ENCODE results near the gene CRYBG1.
"Not testable (repeated sequence)": the region's sequence is repeated elsewhere in the genome, so short reads cannot be mapped to it uniquely, and the experiment has no call there.

The CRYBG1 gene

GRCh38 chr6:106558364-106558763, 197.8 kb downstream of the CRYBG1 start:
- no peak for DNase-seq

GRCh38 chr6:106559659-106560058, 199.1 kb downstream of the CRYBG1 start:
- not testable (repeated sequence) for DNase-seq

- DNase-seq, result peak; percentile 27
Measured at GRCh38 chr6:106560996-106561685, 200.6 kb downstream of the CRYBG1 start.

- no peak for DNase-seq
Measured at GRCh38 chr6:106561686-106562405, 201.3 kb downstream of the CRYBG1 start.

- DNase-seq, result no peak
Measured at GRCh38 chr6:106563614-106564013, 203.1 kb downstream of the CRYBG1 start.

- no peak for DNase-seq
Measured at GRCh38 chr6:106564476-106564875, 204.0 kb downstream of the CRYBG1 start.

GRCh38 chr6:106568530-106568929, 208.0 kb downstream of the CRYBG1 start:
- DNase-seq, result peak; percentile 11

GRCh38 chr6:106569428-106569827, 208.9 kb downstream of the CRYBG1 start:
- DNase-seq, result no peak

- DNase-seq, result no peak
Measured at GRCh38 chr6:106572436-106572835, 211.9 kb downstream of the CRYBG1 start.

- DNase-seq, result no peak
Measured at GRCh38 chr6:106572875-106573585, 212.5 kb downstream of the CRYBG1 start.

- DNase-seq, result peak; percentile 39
Measured at GRCh38 chr6:106574741-106575458, 214.4 kb downstream of the CRYBG1 start.

GRCh38 chr6:106579281-106579680, 218.8 kb downstream of the CRYBG1 start:
- DNase-seq, result no peak

- no peak for DNase-seq
Measured at GRCh38 chr6:106581468-106581867, 221.0 kb downstream of the CRYBG1 start.

GRCh38 chr6:106586815-106587415, 226.4 kb downstream of the CRYBG1 start:
- no peak for DNase-seq

- not testable (repeated sequence) for DNase-seq
Measured at GRCh38 chr6:106588937-106589336, 228.4 kb downstream of the CRYBG1 start.

GRCh38 chr6:106591111-106591825, 230.8 kb downstream of the CRYBG1 start:
- DNase-seq, result no peak

- DNase-seq, result no peak
Measured at GRCh38 chr6:106599440-106599839, 238.9 kb downstream of the CRYBG1 start.

- no peak for DNase-seq
Measured at GRCh38 chr6:106600329-106600728, 239.8 kb downstream of the CRYBG1 start.

GRCh38 chr6:106608080-106608668, 247.7 kb downstream of the CRYBG1 start:
- peak; percentile 76 for DNase-seq

- DNase-seq, result peak; percentile 58
Measured at GRCh38 chr6:106609699-106610098, 249.2 kb downstream of the CRYBG1 start.

GRCh38 chr6:106611030-106611429, 250.5 kb downstream of the CRYBG1 start:
- DNase-seq, result no peak
